Activated CD8-positive, alpha-beta memory T cell treated with anti-CD3 and anti-CD28 coated beads for 36 hours (primary cell): ENCODE results near the gene FGF11. TPM values are rescaled to one million over a fixed set of nuclear protein-coding genes. Genes with fewer than 3 reads are reported as not detected.

ENCODE experiments used
- CTCF ChIA-PET: fragments of 350-600 bp; sonication (Branson Sonifier 250); formaldehyde crosslinking; loops from one replicate; lab custom pipeline; 2021; ENCODE audit warnings: antibody characterized with exemption; lab: Charles Lee
- POLR2A ChIA-PET: fragments of 350-600 bp; sonication (Branson Sonifier 250); formaldehyde crosslinking; loops from one replicate; lab custom pipeline; 2021; ENCODE audit warnings: antibody characterized with exemption; lab: Charles Lee
- total RNA-seq, 2 experiments: library from RNA; stranded (reverse); gene quantifications; one replicate each; pipeline ENCODE4 v1.2.3, GENCODE V29; 2021

Gene FGF11
- total RNA-seq: 1 to 10 TPM; 2.0 to 2.1 TPM

DNA sequence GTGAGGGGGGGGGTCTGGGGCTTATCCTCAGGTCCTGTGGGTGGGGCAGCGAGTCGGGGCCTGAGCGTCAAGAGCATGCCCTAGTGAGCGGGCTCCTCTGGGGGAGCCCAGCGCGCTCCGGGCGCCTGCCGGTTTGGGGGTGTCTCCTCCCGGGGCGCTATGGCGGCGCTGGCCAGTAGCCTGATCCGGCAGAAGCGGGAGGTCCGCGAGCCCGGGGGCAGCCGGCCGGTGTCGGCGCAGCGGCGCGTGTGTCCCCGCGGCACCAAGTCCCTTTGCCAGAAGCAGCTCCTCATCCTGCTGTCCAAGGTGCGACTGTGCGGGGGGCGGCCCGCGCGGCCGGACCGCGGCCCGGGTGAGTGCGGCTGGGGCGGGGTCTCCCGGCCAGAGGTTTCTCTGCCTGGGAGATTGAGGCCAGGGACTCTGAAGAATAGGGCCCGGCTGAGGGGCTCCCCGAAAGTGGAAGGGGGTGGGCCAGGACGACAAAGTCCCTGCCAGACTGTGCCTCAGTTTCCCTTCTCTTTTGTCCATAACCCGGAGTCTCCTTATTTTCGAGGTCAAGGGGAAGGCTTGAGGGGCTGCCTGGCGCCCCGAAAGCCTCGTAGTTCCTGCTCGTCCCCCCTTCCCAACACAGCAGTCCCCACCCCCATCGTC, at the start of gene FGF11:
Gene FGF11, plus strand, starts transcription at position 51 of the 651 bp plus-strand sequence. Its CDS starts 109 bp downstream, at position 160.
- POLR2A ChIA-PET: no interaction called here
- CTCF ChIA-PET: interaction anchor here (1.7 to 2.6 kb wide), 2 partner anchors 83 to 85 kb away, joined by 5 to 11 read pairs; partner anchors contain the start of gene TMEM95

- ChIA-PET CTCF (interaction anchor here (1.0 to 2.4 kb wide), 3 partner anchors 34 to 170 kb away, joined by 3 to 6 read pairs (median 4); no protein-coding TSS in a partner anchor), POLR2A (no interaction called here)
These were observed 49.1 kb upstream of the FGF11 start for GRCh38 chr17:7389924-7390910.

DNA sequence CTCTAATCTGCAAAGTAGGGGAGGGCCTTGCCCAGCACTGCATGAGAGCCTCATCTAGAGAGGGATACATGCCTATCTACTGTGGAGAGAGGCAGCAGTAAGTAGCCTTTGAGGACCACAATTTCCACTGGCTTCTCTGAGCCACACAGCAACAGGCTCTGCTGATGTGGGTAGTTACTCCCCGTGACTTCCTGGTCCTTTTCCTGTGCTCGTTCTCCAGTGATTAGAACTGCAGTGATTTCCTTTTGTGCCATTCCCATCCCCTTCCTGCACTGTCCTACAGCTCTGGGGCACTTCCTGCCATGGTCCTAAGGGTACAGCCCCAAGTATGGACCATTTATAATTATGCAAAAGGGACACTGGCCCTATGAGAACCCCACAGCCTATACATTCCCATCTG, 48.0 kb upstream of the FGF11 start:
- POLR2A ChIA-PET: no interaction called here
- CTCF ChIA-PET: interaction anchor here (1.3 to 2.4 kb wide), 2 partner anchors 35 to 46 kb away, joined by 4 to 6 read pairs; no protein-coding TSS in a partner anchor

GRCh38 chr17:7392696-7393612, 46.4 kb upstream of the FGF11 start:
- POLR2A ChIA-PET: interaction anchor here (1.5 kb wide), 1 partner anchor 11 kb away, joined by 9 read pairs; the partner anchor contains the start of gene TMEM256

DNA sequence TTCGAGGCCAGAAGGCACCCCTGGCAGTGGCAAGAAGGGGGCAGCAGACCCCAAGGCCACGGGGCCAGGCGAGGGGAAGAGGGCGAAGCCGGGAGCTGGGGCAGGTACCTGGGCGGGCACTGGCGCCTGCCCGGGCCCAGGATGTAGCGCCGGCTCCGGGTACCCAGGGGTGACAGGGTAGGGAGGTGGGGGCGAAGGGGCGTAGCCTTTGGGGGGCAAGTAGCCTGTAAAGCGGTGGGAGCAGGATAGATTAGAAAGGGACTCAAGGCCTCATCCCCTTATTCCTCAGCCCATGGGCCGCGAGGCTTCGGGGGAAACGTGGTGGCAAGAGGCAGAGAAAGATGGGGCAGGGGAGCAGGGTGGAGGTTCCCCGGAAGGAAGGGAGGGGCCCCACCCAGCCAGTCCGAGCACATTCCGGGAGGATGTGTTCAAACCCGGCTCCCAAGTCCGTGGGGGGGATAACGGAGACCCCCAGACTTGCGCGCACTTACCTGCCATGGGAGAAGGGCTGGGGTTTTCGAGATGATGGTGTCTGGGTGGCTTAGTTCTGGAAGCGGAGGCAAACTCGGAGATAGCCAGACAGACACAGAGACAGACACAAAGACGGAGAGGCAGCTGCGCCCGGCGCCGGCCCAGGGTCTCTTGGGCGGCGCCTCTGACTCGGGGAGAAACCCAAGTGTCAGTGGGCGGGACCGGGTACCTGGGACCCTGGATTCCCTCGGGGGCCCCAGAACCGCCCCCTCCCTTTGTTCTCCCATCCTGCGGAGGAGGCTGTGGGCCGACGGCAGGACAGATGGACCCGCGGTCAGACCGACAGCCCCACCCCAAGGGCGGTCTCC, 45.5 kb upstream of the FGF11 start:
- POLR2A ChIA-PET: interaction anchor here (1.1 to 1.5 kb wide), 4 partner anchors 10 to 90 kb away, joined by 3 to 9 read pairs (median 3); partner anchors contain the start of genes POLR2A, TMEM256 and ZBTB4
- CTCF ChIA-PET: interaction anchor here (1.3 to 1.7 kb wide), 3 partner anchors 10 to 41 kb away, joined by 3 to 9 read pairs (median 5); partner anchors contain the start of genes TMEM102 and TMEM95

More at GRCh38 chr17:7392696-7393612, 46.4 kb upstream of the FGF11 start:
- CTCF ChIA-PET: interaction anchor here (1.6 to 2.4 kb wide), 3 partner anchors 9 to 44 kb away, joined by 5 to 9 read pairs (median 6); partner anchors contain the start of gene TMEM95

GRCh38 chr17:7394452-7395191, 44.7 kb upstream of the FGF11 start, which contains the start of gene PLSCR3:
TSS of gene PLSCR3 (minus strand) at chr17:7394525. CDS start at chr17:7394110, 415 bp downstream.
- POLR2A ChIA-PET: interaction anchor here (1.1 to 1.5 kb wide), 4 partner anchors 9 to 90 kb away, joined by 3 to 9 read pairs (median 3); partner anchors contain the start of genes POLR2A, TMEM256 and ZBTB4

GRCh38 chr17:7396147-7396546, 43.2 kb upstream of the FGF11 start:
- ChIA-PET POLR2A (no interaction called here), CTCF (interaction anchor here (1.2 kb wide), 1 partner anchor 41 kb away, joined by 3 read pairs; the partner anchor contains the start of gene TMEM95)

More at GRCh38 chr17:7394452-7395191, 44.7 kb upstream of the FGF11 start, which contains the start of gene PLSCR3:
- CTCF ChIA-PET: interaction anchor here (1.0 to 1.7 kb wide), 4 partner anchors 11 to 85 kb away, joined by 3 to 9 read pairs (median 4); partner anchors contain the start of genes TMEM102, TMEM95 and ZBTB4

- ChIA-PET CTCF (interaction anchor here (0.7 to 1.3 kb wide), 2 partner anchors 38 to 163 kb away, joined by 3 read pairs; no protein-coding TSS in a partner anchor), POLR2A (interaction anchor here (1.0 kb wide), 1 partner anchor 175 kb away, joined by 3 read pairs; no protein-coding TSS in a partner anchor)
These were observed 40.7 kb upstream of the FGF11 start for GRCh38 chr17:7398612-7399011.

DNA sequence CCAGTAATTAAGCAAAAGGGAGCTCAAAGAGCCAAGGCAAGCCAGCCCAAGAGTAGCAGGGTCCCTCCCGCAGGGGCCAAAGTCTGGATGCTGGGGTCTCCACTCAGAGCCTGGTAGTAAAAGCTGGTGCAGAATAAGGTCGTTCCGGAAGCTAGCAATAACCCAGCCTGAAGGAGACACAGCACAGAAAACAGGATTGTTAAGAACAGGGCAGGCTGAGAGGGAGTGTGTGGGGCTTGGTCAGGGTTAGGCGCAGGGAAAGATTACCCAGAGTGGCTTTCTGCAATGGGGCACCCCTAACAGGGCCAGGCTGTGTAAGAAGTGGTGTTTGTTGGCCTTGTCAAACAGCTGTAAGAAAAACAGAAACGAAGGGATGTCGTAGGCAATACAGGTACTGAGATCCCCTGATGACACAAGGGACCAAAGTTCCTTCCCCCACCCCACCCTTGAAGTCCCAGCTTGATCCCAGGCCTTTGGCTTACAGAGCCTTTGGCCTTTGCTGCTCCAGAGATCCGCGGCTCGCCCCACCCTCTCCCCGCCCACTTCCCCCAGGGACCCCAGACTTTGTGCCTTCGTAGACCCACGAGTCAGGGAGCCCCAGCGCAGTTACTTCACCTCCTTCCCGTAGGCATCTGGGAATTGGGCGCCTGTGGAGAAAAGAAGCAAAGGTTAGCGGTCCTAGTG, 36.1 kb upstream of the FGF11 start:
- CTCF ChIA-PET: interaction anchor here (0.8 to 2.3 kb wide), 3 partner anchors 33 to 158 kb away, joined by 3 to 9 read pairs (median 4); partner anchors contain the start of gene TMEM102
- POLR2A ChIA-PET: interaction anchor here (0.8 to 1.8 kb wide), 4 partner anchors 9 to 283 kb away, joined by 3 to 10 read pairs (median 6); partner anchors contain the start of gene PLSCR3

- ChIA-PET POLR2A (interaction anchor here (0.8 to 1.8 kb wide), 7 partner anchors 10 to 282 kb away, joined by 3 to 10 read pairs (median 4); partner anchors contain the start of genes PLSCR3 and POLR2A), CTCF (interaction anchor here (0.5 to 2.3 kb wide), 8 partner anchors 19 to 283 kb away, joined by 3 to 9 read pairs (median 3); partner anchors contain the start of gene TMEM102)
These were observed 35.7 kb upstream of the FGF11 start for GRCh38 chr17:7403727-7403976.

- ChIA-PET CTCF (interaction anchor here (0.5 to 2.3 kb wide), 10 partner anchors 20 to 282 kb away, joined by 3 to 9 read pairs (median 3); partner anchors contain the start of genes ACAP1 and TMEM102), POLR2A (interaction anchor here (0.8 to 1.8 kb wide), 6 partner anchors 10 to 282 kb away, joined by 4 to 10 read pairs (median 4); partner anchors contain the start of genes PLSCR3 and POLR2A)
These were observed 35.2 kb upstream of the FGF11 start, which contains the start of gene TMEM256 for GRCh38 chr17:7403977-7404736. TSS of gene TMEM256 (minus strand) at chr17:7404097. CDS start at chr17:7404084, 13 bp downstream.

GRCh38 chr17:7404737-7405349, 34.5 kb upstream of the FGF11 start:
- POLR2A ChIA-PET: interaction anchor here (0.8 to 1.8 kb wide), 4 partner anchors 11 to 79 kb away, joined by 4 to 9 read pairs (median 4); partner anchors contain the start of genes PLSCR3 and POLR2A
- CTCF ChIA-PET: interaction anchor here (0.7 to 1.0 kb wide), 4 partner anchors 27 to 156 kb away, joined by 3 to 9 read pairs (median 4); partner anchors contain the start of gene ACAP1
